H1 (cell line): Measurements from ENCODE around the gene BBS9. TPM values are rescaled to one million over a fixed set of nuclear protein-coding genes. Genes with fewer than 3 reads are reported as not detected.

Source experiments
- CTCF ChIA-PET: fragments of 300-600 bp; sonication (Branson Sonifier 250); formaldehyde crosslinking; loops from one replicate; lab custom pipeline; 2021; ENCODE audit not compliant: partially characterized antibody; lab: Charles Lee
- POLR2A ChIA-PET: fragments of 300-600 bp; sonication (Branson Sonifier 250); formaldehyde crosslinking; loops from one replicate; lab custom pipeline; 2021; ENCODE audit warnings: inconsistent platforms; ENCODE audit not compliant: partially characterized antibody; lab: Charles Lee
- DNase-seq, 2 experiments: peaks; one replicate each; pipeline versions ENCODE4 v3.0.0 to v3.0.0-alpha.2; 2010 to 2022; ENCODE audit warnings: low spot score in 2 of 2, low read depth in 1 of 2, mixed read lengths in 1 of 2
- FAIRE-seq: peaks from 2 replicates; lab custom pipeline; 2011; peaks lifted over from hg19 to GRCh38; lab: Jason Lieb, UNC
- H2AFZ ChIP-seq: 2 replicates; pipeline ENCODE4 v1.8.1; 2012; ENCODE audit warnings: low read length, inconsistent platforms
- H2AK5ac ChIP-seq: 2 replicates; pipeline ENCODE4 v1.6.1; 2013; ENCODE audit warnings: low read depth, low read length
- H2BK120ac ChIP-seq: replicated peaks from 2 replicates; pipeline ENCODE3; 2013; ENCODE audit warnings: low read depth, low read length, inconsistent platforms
- H2BK12ac ChIP-seq: 2 replicates; pipeline ENCODE4 v1.6.1; 2013; ENCODE audit warnings: low read depth, low read length
- H2BK15ac ChIP-seq: 2 replicates; pipeline ENCODE4 v1.6.1; 2013; ENCODE audit warnings: low read length
- H2BK20ac ChIP-seq: 2 replicates; pipeline ENCODE4 v1.6.1; 2013; ENCODE audit warnings: low read length
- H2BK5ac ChIP-seq: 2 replicates; pipeline ENCODE4 v1.6.1; 2013; ENCODE audit warnings: low read depth, low read length
- H3K14ac ChIP-seq: 2 replicates; pipeline ENCODE4 v1.6.1; 2013; ENCODE audit warnings: inconsistent platforms; ENCODE audit not compliant: insufficient read length
- H3K18ac ChIP-seq: 2 replicates; pipeline ENCODE4 v1.6.1; 2013; ENCODE audit warnings: low read length; ENCODE audit errors: extremely low read depth
- H3K23ac ChIP-seq: 2 replicates; pipeline ENCODE4 v1.6.1; 2013; ENCODE audit warnings: inconsistent platforms; ENCODE audit not compliant: insufficient read length
- H3K23me2 ChIP-seq: 2 replicates; pipeline ENCODE4 v1.6.1; 2013; ENCODE audit warnings: low read depth, low read length
- H3K27ac ChIP-seq: 2 replicates; pipeline ENCODE4 v1.6.1; 2011; ENCODE audit warnings: low read depth, low read length, inconsistent platforms
- H3K27me3 ChIP-seq, 4 experiments: replicated peaks in 1 of 4; 1 replicate in 1 of 4; 2 replicates in 3 of 4; pipeline versions ENCODE4 v1.6.1 to v1.8.1; 2011 to 2013; ENCODE audit warnings: low read length in 3 of 4, mild to moderate bottlenecking in 3 of 4, inconsistent platforms in 2 of 4, mixed read lengths in 2 of 4, moderate library complexity in 1 of 4; ENCODE audit not compliant: control insufficient read depth in 3 of 4, insufficient read depth in 3 of 4; ENCODE audit errors: extremely low read depth in 1 of 4
- H3K36me3 ChIP-seq, 4 experiments: 2 replicates each; pipeline versions ENCODE4 v1.6.1 to v1.8.1; 2011 to 2013; ENCODE audit warnings: mild to moderate bottlenecking in 4 of 4, low read length in 3 of 4, moderate library complexity in 2 of 4, control low read depth in 1 of 4, inconsistent platforms in 1 of 4; ENCODE audit not compliant: insufficient read depth in 4 of 4, control insufficient read depth in 2 of 4
- H3K4ac ChIP-seq: replicated peaks from 2 replicates; pipeline ENCODE3; 2013; ENCODE audit warnings: low read length, low read depth, mixed read lengths, inconsistent platforms; ENCODE audit not compliant: insufficient read length
- H3K4me1 ChIP-seq, 4 experiments: replicated peaks in 1 of 4; 1 replicate in 1 of 4; 2 replicates in 3 of 4; pipeline versions ENCODE4 v1.6.1 to v1.8.1; 2011 to 2013; ENCODE audit warnings: low read length in 3 of 4, inconsistent platforms in 2 of 4, mixed read lengths in 1 of 4; ENCODE audit not compliant: insufficient read depth in 4 of 4, control insufficient read depth in 3 of 4
- H3K4me2 ChIP-seq, 2 experiments: 2 replicates each; pipeline versions ENCODE4 v1.6.1 to v1.8.1; 2011 to 2013; ENCODE audit warnings: low read depth in 2 of 2, low read length in 2 of 2, control low read depth in 1 of 2, inconsistent platforms in 1 of 2, mild to moderate bottlenecking in 1 of 2; ENCODE audit not compliant: insufficient read depth in 1 of 2
- H3K4me3 ChIP-seq, 4 experiments: fragments of 200-600, 300-600 bp in 1 of 4; sonication (generic), shearing (Covaris generic), sonication (Bioruptor Twin) in 1 of 4; 2 replicates each; pipeline versions ENCODE4 v1.5.1 to v1.8.1; 2011 to 2016; ENCODE audit warnings: low read length in 4 of 4, low read depth in 3 of 4, control low read depth in 2 of 4, inconsistent platforms in 2 of 4, mild to moderate bottlenecking in 2 of 4, mixed read lengths in 1 of 4, moderate library complexity in 1 of 4; ENCODE audit not compliant: insufficient read depth in 2 of 4; ENCODE audit errors: extremely low read depth in 1 of 4
- H3K56ac ChIP-seq: replicated peaks from 2 replicates; pipeline ENCODE3; 2013; ENCODE audit warnings: low read depth, mild to moderate bottlenecking, mixed read lengths, low read length, inconsistent platforms; ENCODE audit not compliant: insufficient read length
- H3K79me1 ChIP-seq: 2 replicates; pipeline ENCODE4 v1.6.1; 2013; ENCODE audit warnings: low read depth, low read length, control low read depth
- H3K79me2 ChIP-seq, 2 experiments: 2 replicates each; pipeline versions ENCODE4 v1.6.1 to v1.8.1; 2012 to 2013; ENCODE audit warnings: low read length in 2 of 2, mild to moderate bottlenecking in 2 of 2, inconsistent platforms in 1 of 2; ENCODE audit not compliant: insufficient read depth in 2 of 2, control insufficient read depth in 1 of 2
- H3K9ac ChIP-seq, 4 experiments: replicated peaks in 1 of 4; 1 replicate in 1 of 4; 2 replicates in 3 of 4; pipeline versions ENCODE4 v1.6.1 to v1.8.1; 2011 to 2013; ENCODE audit warnings: low read depth in 3 of 4, low read length in 3 of 4, control low read depth in 2 of 4, mild to moderate bottlenecking in 2 of 4, moderate library complexity in 2 of 4, inconsistent platforms in 1 of 4; ENCODE audit errors: extremely low read depth in 1 of 4
- H3K9me3 ChIP-seq, 2 experiments: 2 replicates each; pipeline versions ENCODE4 v1.6.1 to v1.8.1; 2012 to 2013; ENCODE audit warnings: mild to moderate bottlenecking in 2 of 2, moderate library complexity in 2 of 2, control low read depth in 1 of 2, inconsistent platforms in 1 of 2, low read depth in 1 of 2, low read length in 1 of 2, mixed read lengths in 1 of 2; ENCODE audit not compliant: insufficient read depth in 2 of 2
- H4K20me1 ChIP-seq, 2 experiments: replicated peaks in 1 of 2; 2 replicates each; pipeline versions ENCODE3 to v1.8.1; 2011 to 2013; ENCODE audit warnings: inconsistent platforms in 2 of 2, low read length in 2 of 2, mild to moderate bottlenecking in 1 of 2; ENCODE audit not compliant: insufficient read depth in 2 of 2, control insufficient read depth in 1 of 2
- H4K5ac ChIP-seq: 2 replicates; pipeline ENCODE4 v1.6.1; 2013; ENCODE audit warnings: low read length, low read depth, mixed read lengths, inconsistent platforms; ENCODE audit not compliant: insufficient read length
- H4K8ac ChIP-seq: 2 replicates; pipeline ENCODE4 v1.8.0; 2013; ENCODE audit warnings: mild to moderate bottlenecking, moderate library complexity, low read length, inconsistent platforms; ENCODE audit not compliant: insufficient read depth; ENCODE audit errors: extremely low read depth
- H4K91ac ChIP-seq: replicated peaks from 2 replicates; pipeline ENCODE3; 2013; ENCODE audit warnings: low read length, mixed read lengths, inconsistent platforms; ENCODE audit not compliant: insufficient read length
- ASH2L ChIP-seq: fragments of 200-600, 300-600 bp; sonication (generic); IDR thresholded peaks from one replicate; pipeline ENCODE4 v1.7.1; 2017; ENCODE audit warnings: low read length
- EGR1 ChIP-seq: IDR thresholded peaks from 2 replicates; pipeline ENCODE4 v1.6.1; 2011; ENCODE audit warnings: low read depth, low read length, borderline replicate concordance
- POLR2AphosphoS5 ChIP-seq: IDR thresholded peaks from 2 replicates; pipeline ENCODE4 v1.6.1; 2011; ENCODE audit warnings: low read depth, low read length
- RBBP5 ChIP-seq: IDR thresholded peaks from 2 replicates; pipeline ENCODE4 v1.7.1; 2012; ENCODE audit warnings: low read depth, mild to moderate bottlenecking, inconsistent platforms, low read length, moderate library complexity, borderline replicate concordance
- ZNF274 ChIP-seq: IDR thresholded peaks from 2 replicates; pipeline ENCODE4 v1.7.0; 2012; ENCODE audit warnings: low read length, borderline replicate concordance; ENCODE audit errors: extremely low read depth
- WGBS, 2 experiments: shearing (Covaris generic) in 1 of 2; methylation state at CpG; one replicate each; pipeline versions ENCODE4 v1.1.6 to v1.1.7; 2013 to 2015; ENCODE audit warnings: low lambda C conversion rate in 2 of 2, mixed read lengths in 2 of 2, inconsistent platforms in 1 of 2, low coverage in 1 of 2, missing lambda C conversion rate in 1 of 2; ENCODE audit not compliant: insufficient replicate concordance in 2 of 2, insufficient coverage in 1 of 2, insufficient read length in 1 of 2; ENCODE audit errors: extremely low coverage in 1 of 2, missing lambda C conversion rate in 1 of 2; 5-methylcytosine and 5-hydroxymethylcytosine counted together
- polyA plus RNA-seq, 7 experiments: library from polyadenylated mRNA; depleted of rRNA in 3 of 7; stranded (reverse) in 5 of 7; unstranded in 2 of 7; fragments of >200 nt in 5 of 7; fragments of 200-250 nt in 2 of 7; gene quantifications; 1 replicate in 5 of 7; 2 replicates in 1 of 7; 4 replicates in 1 of 7; pipeline versions ENCODE4 v1.2.1 to v1.2.3, GENCODE V29; 2011 to 2013; ENCODE audit warnings: missing spikeins in 2 of 7, mixed read lengths in 2 of 7
- total RNA-seq: library from RNA; stranded (reverse); fragmentation: NEBNext Ultra II Directional; extraction: Animal tissue kit (Norgen Biotek cat#: 25700); gene quantifications from 2 replicates; pipeline ENCODE4 v1.2.1, GENCODE V29; 2021
- TF ChIP-seq, protein P1 (sequence below): IDR thresholded peaks from 2 replicates; pipeline ENCODE4 v1.6.1; 2011; ENCODE audit warnings: low read depth, mild to moderate bottlenecking, low read length; ENCODE audit not compliant: insufficient read depth

BBS9 gene
- total and polyA plus RNA-seq, 2 of the 8 experiments (the other 6 are each of a cell fraction or from before 2014, with no cell fraction given): 22.3 to 37.0 TPM

- CTCF ChIA-PET: no interaction called here
- H2BK120ac ChIP-seq: no peak overlapping the region
- H3K56ac ChIP-seq: no peak overlapping the region
- peaks cover 1% of the 10 kb centered on the region; the same call in 1 of the 2 replicates for H3K23me2 ChIP-seq
- H3K79me1 ChIP-seq: no peaks in the 10 kb centered on the region
- no peaks in the 10 kb centered on the region for H3K27me3 ChIP-seq
- no peak overlapping the region for H4K8ac ChIP-seq
- H2BK5ac ChIP-seq: no peak overlapping the region
- H4K20me1 ChIP-seq: no peaks in the 10 kb centered on the region
- no peak for FAIRE-seq
- no peaks in the 10 kb centered on the region for H3K79me2 ChIP-seq
- H4K91ac ChIP-seq: no peak overlapping the region
- no peak overlapping the region for H3K9ac ChIP-seq
- no peak overlapping the region for H2BK12ac ChIP-seq
- no peak overlapping the region for H2BK20ac ChIP-seq
- TF ChIP-seq RBBP5 (no peak), ZNF274 (no peak), ASH2L (no peak), EGR1 (no peak), POLR2AphosphoS5 (no peak)
- TF ChIP-seq, protein P1, sequence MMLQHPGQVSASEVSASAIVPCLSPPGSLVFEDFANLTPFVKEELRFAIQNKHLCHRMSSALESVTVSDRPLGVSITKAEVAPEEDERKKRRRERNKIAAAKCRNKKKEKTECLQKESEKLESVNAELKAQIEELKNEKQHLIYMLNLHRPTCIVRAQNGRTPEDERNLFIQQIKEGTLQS: no peak
- H3K36me3 ChIP-seq: no peaks in the 10 kb centered on the region
- H2AK5ac ChIP-seq: no peak overlapping the region
- H3K4me2 ChIP-seq: no peak overlapping the region
- H3K4ac ChIP-seq: no peak overlapping the region
- H2BK15ac ChIP-seq: no peak overlapping the region
- no peak overlapping the region for H4K5ac ChIP-seq
- 89% methylated on average over 6 of the region's 6 CpGs; no CpG with 5 or more reads in 1 of the 2 experiments for WGBS, 2 experiments
- H2AFZ ChIP-seq: no peak overlapping the region
- POLR2A ChIA-PET: interaction anchor here (0.8 kb wide), 1 partner anchor 9 kb away, joined by 3 read pairs; no protein-coding TSS in a partner anchor
- H3K4me3 ChIP-seq: no peak overlapping the region
- DNase-seq: no peak
- no peak overlapping the region for H3K18ac ChIP-seq
- H3K27ac ChIP-seq: no peak overlapping the region
- H3K23ac ChIP-seq: no peak overlapping the region
- H3K4me1 ChIP-seq: no peaks in the 10 kb centered on the region
- H3K9me3 ChIP-seq: no peaks in the 10 kb centered on the region; a peak in 1 of 4 replicates
- H3K14ac ChIP-seq: no peak overlapping the region
Observed at GRCh38 chr7:33558549-33559323, 429.4 kb downstream of the BBS9 start.
